ENCODE data around the gene WNT11. TPM values are rescaled to one million over a fixed set of nuclear protein-coding genes. Genes with fewer than 3 reads are reported as not detected.

The WNT11 gene
- total and polyA plus RNA-seq, 2 of the 13 experiments (the other 11 are each of a cell fraction or from before 2014, with no cell fraction given), result 0.34 to 0.66 TPM

DNA sequence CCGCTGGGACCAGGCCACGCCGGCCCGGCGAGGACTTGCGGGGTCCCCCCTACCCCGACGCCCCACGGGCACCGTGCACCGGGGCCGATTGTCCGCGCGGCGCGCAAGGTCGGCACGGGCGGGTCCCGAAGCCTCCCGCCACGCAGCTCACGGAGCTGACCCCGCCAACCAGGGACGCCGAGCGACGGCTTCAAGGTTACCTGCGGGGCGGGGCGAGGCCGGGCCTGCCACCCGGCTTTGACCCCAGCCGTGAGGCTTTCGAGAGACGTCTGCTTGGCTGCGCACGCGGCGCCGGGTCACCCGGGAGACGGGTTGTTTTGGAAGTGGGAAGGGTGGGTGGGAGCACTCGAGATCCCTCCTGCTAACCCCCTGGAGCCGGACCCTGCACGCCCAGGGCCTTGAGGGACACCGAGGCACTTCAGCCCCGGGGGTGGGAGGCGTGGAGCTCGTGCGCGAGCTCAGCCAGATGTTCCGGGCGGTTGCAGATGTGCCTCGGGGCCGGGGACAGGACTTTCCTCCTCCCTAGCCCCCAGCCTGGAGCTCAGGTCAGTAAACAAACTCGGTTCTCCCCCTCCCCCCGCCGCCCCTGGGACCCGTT, 3.2 kb upstream of the WNT11 start (continued):
- TF ChIP-seq SALL1 (CRISPR knock-in tag; IDR thresholded peaks at IDR 0.05) (no peak), GPN1 (CRISPR knock-in tag; IDR thresholded peaks at IDR 0.05; ENCODE audit: borderline replicate concordance) (no peak), ZNF556 (CRISPR knock-in tag; IDR thresholded peaks at IDR 0.05; ENCODE audit: borderline replicate concordance) (no peak), MIER3 (CRISPR knock-in tag; IDR thresholded peaks at IDR 0.05; ENCODE audit: borderline replicate concordance) (no peak), RBFOX2 (IDR thresholded peaks at IDR 0.05; ENCODE audit: low read depth, low read length) (peak; percentile 33; the same call in 1 of the 2 replicates), ZBTB34 (CRISPR knock-in tag; IDR thresholded peaks at IDR 0.05) (0 out of 2 replicates have a peak, but pooled peaks have one; percentile 53), TARDBP (CRISPR knock-in tag; IDR thresholded peaks at IDR 0.05) (0 out of 2 replicates have a peak, but pooled peaks have one; percentile 35), RARA (CRISPR knock-in tag; IDR thresholded peaks at IDR 0.05) (peak; percentile 60), ARNTL (CRISPR knock-in tag; IDR thresholded peaks at IDR 0.05) (no peak), PBX2 (CRISPR knock-in tag; IDR thresholded peaks at IDR 0.05) (no peak)
- TF ChIP-seq, protein P1, sequence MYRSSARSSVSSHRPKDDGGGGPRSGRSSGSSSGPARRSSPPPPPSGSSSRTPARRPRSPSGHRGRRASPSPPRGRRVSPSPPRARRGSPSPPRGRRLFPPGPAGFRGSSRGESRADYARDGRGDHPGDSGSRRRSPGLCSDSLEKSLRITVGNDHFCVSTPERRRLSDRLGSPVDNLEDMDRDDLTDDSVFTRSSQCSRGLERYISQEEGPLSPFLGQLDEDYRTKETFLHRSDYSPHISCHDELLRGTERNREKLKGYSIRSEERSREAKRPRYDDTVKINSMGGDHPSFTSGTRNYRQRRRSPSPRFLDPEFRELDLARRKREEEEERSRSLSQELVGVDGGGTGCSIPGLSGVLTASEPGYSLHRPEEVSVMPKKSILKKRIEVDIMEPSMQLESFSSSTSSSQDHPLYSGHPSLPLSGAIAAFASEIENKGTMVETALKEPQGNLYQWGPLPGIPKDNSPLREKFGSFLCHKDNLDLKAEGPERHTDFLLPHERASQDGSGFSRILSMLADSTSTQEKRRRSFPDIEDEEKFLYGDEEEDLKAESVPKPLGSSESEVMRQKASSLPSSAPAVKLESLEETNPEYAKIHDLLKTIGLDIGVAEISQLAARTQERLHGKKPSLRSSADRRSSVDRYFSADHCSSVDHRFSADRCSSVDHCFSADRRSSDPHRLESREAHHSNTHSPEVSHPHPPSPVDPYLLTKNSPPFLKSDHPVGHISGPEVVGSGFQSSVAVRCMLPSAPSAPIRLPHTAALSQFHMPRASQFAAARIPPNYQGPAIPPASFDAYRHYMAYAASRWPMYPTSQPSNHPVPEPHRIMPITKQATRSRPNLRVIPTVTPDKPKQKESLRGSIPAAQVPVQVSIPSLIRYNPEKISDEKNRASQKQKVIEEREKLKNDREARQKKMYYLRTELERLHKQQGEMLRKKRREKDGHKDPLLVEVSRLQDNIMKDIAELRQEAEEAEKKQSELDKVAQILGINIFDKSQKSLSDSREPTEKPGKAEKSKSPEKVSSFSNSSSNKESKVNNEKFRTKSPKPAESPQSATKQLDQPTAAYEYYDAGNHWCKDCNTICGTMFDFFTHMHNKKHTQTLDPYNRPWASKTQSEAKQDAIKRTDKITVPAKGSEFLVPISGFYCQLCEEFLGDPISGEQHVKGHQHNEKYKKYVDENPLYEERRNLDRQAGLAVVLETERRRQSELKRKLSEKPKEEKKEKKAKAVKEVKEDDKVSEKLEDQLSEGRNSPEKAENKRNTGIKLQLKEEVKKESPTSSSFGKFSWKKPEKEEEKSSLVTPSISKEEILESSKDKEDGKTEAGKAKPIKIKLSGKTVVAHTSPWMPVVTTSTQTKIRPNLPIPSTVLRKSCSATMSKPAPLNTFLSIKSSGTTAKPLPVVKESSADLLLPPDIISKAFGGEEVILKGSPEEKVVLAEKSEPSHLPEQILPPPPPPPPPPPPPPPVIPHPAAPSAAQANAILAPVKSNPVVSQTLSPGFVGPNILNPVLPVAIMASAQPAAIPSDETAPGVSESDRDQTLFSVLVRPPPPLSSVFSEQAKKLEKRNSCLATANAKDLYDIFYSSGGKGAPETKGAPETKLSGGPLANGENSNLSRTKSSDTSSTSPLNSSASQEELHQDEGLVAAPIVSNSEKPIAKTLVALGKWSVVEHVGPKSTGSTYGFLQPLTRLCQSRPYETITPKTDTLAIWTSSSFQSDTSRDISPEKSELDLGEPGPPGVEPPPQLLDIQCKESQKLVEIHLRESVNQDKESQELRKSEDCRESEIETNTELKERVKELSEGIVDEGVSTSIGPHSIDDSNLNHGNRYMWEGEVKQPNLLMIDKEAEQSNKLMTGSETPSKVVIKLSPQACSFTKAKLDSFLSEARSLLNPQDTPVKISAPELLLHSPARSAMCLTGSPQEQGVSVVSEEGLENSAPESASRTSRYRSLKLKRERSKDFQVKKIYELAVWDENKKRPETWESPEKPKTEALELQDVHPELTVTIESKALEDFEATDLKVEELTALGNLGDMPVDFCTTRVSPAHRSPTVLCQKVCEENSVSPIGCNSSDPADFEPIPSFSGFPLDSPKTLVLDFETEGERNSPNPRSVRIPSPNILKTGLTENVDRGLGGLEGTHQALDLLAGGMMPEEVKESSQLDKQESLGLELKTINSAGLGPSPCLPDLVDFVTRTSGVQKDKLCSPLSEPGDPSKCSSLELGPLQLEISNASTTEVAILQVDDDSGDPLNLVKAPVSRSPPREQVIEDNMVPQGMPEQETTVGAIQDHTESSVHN (CRISPR knock-in tag; IDR thresholded peaks at IDR 0.05), result no peak
- TF ChIP-seq, protein P2, sequence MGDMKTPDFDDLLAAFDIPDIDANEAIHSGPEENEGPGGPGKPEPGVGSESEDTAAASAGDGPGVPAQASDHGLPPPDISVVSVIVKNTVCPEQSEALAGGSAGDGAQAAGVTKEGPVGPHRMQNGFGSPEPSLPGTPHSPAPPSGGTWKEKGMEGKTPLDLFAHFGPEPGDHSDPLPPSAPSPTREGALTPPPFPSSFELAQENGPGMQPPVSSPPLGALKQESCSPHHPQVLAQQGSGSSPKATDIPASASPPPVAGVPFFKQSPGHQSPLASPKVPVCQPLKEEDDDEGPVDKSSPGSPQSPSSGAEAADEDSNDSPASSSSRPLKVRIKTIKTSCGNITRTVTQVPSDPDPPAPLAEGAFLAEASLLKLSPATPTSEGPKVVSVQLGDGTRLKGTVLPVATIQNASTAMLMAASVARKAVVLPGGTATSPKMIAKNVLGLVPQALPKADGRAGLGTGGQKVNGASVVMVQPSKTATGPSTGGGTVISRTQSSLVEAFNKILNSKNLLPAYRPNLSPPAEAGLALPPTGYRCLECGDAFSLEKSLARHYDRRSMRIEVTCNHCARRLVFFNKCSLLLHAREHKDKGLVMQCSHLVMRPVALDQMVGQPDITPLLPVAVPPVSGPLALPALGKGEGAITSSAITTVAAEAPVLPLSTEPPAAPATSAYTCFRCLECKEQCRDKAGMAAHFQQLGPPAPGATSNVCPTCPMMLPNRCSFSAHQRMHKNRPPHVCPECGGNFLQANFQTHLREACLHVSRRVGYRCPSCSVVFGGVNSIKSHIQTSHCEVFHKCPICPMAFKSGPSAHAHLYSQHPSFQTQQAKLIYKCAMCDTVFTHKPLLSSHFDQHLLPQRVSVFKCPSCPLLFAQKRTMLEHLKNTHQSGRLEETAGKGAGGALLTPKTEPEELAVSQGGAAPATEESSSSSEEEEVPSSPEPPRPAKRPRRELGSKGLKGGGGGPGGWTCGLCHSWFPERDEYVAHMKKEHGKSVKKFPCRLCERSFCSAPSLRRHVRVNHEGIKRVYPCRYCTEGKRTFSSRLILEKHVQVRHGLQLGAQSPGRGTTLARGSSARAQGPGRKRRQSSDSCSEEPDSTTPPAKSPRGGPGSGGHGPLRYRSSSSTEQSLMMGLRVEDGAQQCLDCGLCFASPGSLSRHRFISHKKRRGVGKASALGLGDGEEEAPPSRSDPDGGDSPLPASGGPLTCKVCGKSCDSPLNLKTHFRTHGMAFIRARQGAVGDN (CRISPR knock-in tag; IDR thresholded peaks at IDR 0.05), result peak; percentile 72
